Esophagus muscularis mucosa (tissue), 4 donors: ENCODE measurements around the gene BTBD19. TPM values are rescaled to one million over a fixed set of nuclear protein-coding genes. Genes with fewer than 3 reads are reported as not detected.
"Not testable (repeated sequence)": the region's sequence is repeated elsewhere in the genome, so short reads cannot be mapped to it uniquely, and the experiment has no call there.

ENCODE experiments used
- DNase-seq: peaks from one replicate; pipeline ENCODE4 v3.0.0-alpha.2; 2017; ENCODE audit errors: extremely low spot score
- H3K27ac ChIP-seq, 4 donors: fragments of 200-600 bp; sonication (generic); replicated peaks in 1 of 4; 1 replicate in 3 of 4; 2 replicates in 1 of 4; pipeline ENCODE4 v1.5.1; 2016 to 2019; ENCODE audit warnings: mild to moderate bottlenecking in 1 of 4
- H3K27me3 ChIP-seq, 4 donors: fragments of 200-600 bp; sonication (generic); one replicate each; pipeline versions ENCODE4 v1.5.1 to v1.6.0; 2016 to 2019
- H3K36me3 ChIP-seq, 4 donors: fragments of 200-600 bp; sonication (generic); one replicate each; pipeline ENCODE4 v1.5.1; 2016 to 2019
- H3K4me1 ChIP-seq, 4 donors: fragments of 200-600 bp; sonication (generic); one replicate each; pipeline ENCODE4 v1.5.1; 2016 to 2019
- H3K4me3 ChIP-seq, 4 donors: fragments of 200-600 bp; sonication (generic); 1 replicate in 2 of 4; 2 replicates in 2 of 4; pipeline ENCODE4 v1.5.1; 2016 to 2019; ENCODE audit warnings: mild to moderate bottlenecking in 4 of 4, moderate library complexity in 1 of 4
- H3K9me3 ChIP-seq, 4 donors: fragments of 200-600 bp; sonication (generic); 1 replicate in 3 of 4; 2 replicates in 1 of 4; pipeline ENCODE4 v1.5.1; 2016 to 2019
- EP300 ChIP-seq: sonication (generic); formaldehyde crosslinking; IDR thresholded peaks from one replicate; pipeline ENCODE4 v1.6.1; 2017; ENCODE audit warnings: antibody characterized with exemption
- POLR2A ChIP-seq: fragments of 450-650 bp; IDR thresholded peaks from one replicate; pipeline ENCODE4 v1.6.1; 2017; ENCODE audit warnings: antibody characterized with exemption, moderate library complexity, mild to moderate bottlenecking, low read depth
- POLR2AphosphoS5 ChIP-seq, 2 donors: sonication (generic); formaldehyde crosslinking; IDR thresholded peaks; one replicate each; pipeline ENCODE4 v1.6.1; 2017; ENCODE audit warnings: antibody characterized with exemption in 2 of 2
- WGBS: methylation state at CpG from one replicate; pipeline ENCODE4 v1.1.5; 2018; 5-methylcytosine and 5-hydroxymethylcytosine counted together
- intact Hi-C: fragments of 100-400 bp; cut with DNase I; formaldehyde crosslinking; loops from one replicate; pipeline ENCODE4 v1.15.1; 2023
- total RNA-seq, 4 donors: library from RNA; depleted of rRNA; stranded (reverse); fragments of >200 nt; gene quantifications; one replicate each; pipeline versions ENCODE4 v1.1.0 to v1.2.1, GENCODE V29; 2016
- TF ChIP-seq, protein P1 (sequence below), 3 experiments: fragments of 200-600 bp in 2 of 3; fragments of 450-650 bp in 1 of 3; sonication (generic) in 2 of 3; IDR thresholded peaks; one replicate each; pipeline ENCODE4 v1.5.1; 2017 to 2019; ENCODE audit warnings: antibody characterized with exemption in 3 of 3, mild to moderate bottlenecking in 2 of 3, moderate library complexity in 1 of 3

BTBD19 gene
- total RNA-seq, 4 donors from 2014 or later: 2.7 to 6.6 (median 3.4) TPM

DNA sequence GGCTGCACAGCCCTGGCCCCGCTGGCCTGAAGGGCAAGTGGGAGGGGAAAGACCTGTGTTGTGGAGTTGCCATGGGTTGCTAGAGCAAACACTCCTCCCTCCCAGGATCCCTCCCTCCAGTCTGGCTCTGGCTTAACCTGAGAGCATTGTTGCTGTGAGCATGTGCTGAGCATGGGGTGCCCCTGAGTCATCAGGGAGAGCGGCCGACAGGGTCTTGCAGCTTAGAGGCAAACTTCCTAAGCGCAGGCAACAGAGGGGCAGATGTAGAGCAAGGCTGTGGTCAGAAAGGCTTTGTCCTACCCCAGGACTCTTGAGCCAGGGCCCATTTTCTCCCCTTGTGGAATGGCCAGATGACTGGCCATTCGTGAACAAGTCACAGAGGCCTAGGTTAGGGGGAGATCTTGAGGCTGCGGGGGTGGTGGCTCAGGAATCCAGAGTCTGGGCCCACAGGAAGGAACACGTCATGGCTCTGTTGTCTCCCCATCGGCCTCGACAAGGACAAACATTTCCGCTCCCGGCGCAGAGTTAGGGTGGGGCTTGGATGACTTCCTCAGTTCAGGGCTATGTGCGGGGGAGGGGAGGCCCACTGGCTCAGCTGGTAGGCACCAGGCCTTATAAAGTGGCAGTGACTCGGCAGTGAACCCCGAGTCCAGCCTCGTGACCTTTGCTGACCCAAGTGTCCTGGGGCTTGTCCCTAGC lies 810 bp upstream of the BTBD19 start:
- peaks cover 81 to 100% (median 93%) of the 10 kb centered on the region in 4 donors for H3K4me1 ChIP-seq
- H3K27ac ChIP-seq: peak overlapping the region; percentile 96 to 97 (median 96)
- H3K4me3 ChIP-seq: peak overlapping the region in 3 of 4 donors; percentile 30 to 49 (median 37)
- peaks cover 9 to 42% (median 38%) of the 10 kb centered on the region in 4 donors for H3K36me3 ChIP-seq
- WGBS: 6% methylated on average over 15 of the region's 16 CpGs
- peak; percentile 89 to 95 for TF ChIP-seq POLR2AphosphoS5 (IDR thresholded peaks at IDR 0.05)
- TF ChIP-seq, protein P1, sequence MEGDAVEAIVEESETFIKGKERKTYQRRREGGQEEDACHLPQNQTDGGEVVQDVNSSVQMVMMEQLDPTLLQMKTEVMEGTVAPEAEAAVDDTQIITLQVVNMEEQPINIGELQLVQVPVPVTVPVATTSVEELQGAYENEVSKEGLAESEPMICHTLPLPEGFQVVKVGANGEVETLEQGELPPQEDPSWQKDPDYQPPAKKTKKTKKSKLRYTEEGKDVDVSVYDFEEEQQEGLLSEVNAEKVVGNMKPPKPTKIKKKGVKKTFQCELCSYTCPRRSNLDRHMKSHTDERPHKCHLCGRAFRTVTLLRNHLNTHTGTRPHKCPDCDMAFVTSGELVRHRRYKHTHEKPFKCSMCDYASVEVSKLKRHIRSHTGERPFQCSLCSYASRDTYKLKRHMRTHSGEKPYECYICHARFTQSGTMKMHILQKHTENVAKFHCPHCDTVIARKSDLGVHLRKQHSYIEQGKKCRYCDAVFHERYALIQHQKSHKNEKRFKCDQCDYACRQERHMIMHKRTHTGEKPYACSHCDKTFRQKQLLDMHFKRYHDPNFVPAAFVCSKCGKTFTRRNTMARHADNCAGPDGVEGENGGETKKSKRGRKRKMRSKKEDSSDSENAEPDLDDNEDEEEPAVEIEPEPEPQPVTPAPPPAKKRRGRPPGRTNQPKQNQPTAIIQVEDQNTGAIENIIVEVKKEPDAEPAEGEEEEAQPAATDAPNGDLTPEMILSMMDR (IDR thresholded peaks at IDR 0.05): peak in 1 of 3 experiments; percentile 13
- no peak for TF ChIP-seq EP300
- H3K9me3 ChIP-seq: no peaks in the 10 kb centered on the region
- H3K27me3 ChIP-seq: no peaks in the 10 kb centered on the region
- DNase-seq: peak; percentile 99
- intact Hi-C loops: no loop called here

DNA sequence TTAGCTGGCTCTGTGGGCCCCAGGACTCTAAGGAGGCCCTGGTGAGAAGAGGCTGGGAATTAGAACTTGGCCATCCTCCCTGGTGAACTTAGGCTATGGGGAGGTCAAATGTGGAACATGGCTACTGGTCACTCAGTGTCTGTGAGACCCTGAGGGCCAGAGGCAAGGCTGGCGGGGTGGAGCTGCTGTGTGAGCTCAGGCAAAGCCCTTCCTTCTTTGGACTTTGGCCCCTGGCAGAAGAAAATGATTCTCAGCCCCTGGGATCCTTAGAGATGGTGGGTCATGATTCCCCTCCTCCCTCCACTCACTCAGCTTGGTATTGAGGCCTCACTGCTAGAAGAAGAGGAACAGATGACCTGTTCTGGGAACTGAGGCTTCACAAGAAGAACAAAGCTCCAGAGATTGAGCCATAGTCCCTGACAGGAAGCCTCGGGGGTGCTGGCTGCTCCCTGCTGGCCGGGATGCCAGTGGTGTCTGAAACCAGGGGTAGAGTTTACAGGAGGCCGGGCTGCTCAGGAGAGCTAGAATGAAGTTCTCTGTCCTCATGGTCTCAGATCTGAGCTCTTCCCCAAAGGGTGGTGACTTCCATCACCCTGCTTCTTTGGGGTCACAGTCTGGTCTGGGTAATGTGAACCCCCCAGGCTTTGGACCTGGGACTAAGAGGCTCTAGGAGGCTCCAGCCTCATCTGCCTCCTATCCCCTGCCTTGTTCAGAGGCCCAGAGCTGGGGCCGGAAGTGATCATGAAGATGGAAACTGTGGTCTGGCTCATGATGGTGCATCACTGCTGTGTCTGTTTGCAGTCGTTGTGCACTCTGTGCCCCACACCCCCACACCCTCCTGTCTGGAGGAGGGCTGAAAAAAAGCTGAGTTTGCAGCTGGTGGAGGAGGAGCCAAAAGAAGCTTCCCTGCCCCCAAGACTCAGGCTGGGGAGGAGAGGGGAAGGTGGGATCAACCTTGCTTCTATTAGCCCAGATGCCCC lies 905 bp downstream of the BTBD19 start:
- DNase-seq: no peak

DNA sequence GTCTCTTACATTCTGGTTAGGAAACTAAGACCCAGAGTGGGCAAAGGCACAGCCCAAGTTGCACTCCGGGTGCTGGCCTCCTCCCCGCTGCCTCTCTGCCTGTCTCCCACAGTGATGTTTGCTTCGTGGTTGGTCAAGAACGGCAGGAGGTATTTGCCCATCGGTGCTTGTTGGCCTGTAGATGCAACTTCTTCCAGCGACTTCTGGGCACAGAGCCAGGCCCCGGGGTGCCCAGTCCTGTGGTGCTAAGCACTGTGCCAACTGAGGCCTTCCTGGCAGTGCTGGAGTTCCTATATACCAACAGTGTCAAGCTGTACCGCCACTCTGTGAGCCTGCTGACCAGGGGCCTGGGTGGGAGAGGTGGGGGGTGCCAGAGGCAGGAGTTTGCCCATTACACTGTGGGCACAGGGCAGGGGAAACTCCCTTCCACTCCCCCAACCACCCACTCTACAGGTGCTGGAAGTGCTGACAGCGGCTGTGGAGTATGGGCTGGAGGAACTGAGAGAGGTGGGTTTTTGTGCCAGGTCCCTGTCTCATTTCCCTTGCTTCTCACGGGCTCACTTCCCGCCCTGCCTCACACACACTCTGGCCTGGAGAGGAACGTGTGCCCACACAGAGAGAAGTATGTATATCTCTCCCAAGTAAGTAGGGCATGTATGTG lies 1.9 kb downstream of the BTBD19 start:
- intact Hi-C loops: no loop called here
- Histone ChIP-seq H3K9me3 (no peaks in the 10 kb centered on the region), H3K36me3 (peaks cover 9 to 29% (median 12%) of the 10 kb centered on the region in 4 donors), H3K4me1 (peaks cover 76 to 95% (median 91%) of the 10 kb centered on the region in 4 donors), H3K27ac (peak overlapping the region; percentile 96 to 97 (median 96)), H3K4me3 (peak overlapping the region in 2 of 4 donors; percentile 30 to 49), H3K27me3 (no peaks in the 10 kb centered on the region)
- 31% methylated on average over 11 of the region's 12 CpGs for WGBS
- no peak for DNase-seq
- no peak for TF ChIP-seq EP300
- TF ChIP-seq POLR2AphosphoS5 (IDR thresholded peaks at IDR 0.05): no peak

More for the DNA sequence above, 905 bp downstream of the BTBD19 start:
- no peaks in the 10 kb centered on the region for H3K9me3 ChIP-seq
- peak overlapping the region; percentile 30 to 49 (median 39) for H3K4me3 ChIP-seq
- peak overlapping the region; percentile 96 to 97 (median 96) for H3K27ac ChIP-seq
- H3K36me3 ChIP-seq: peaks cover 9 to 32% (median 21%) of the 10 kb centered on the region in 4 donors
- 52% methylated on average over 6 of the region's 6 CpGs for WGBS
- H3K27me3 ChIP-seq: no peaks in the 10 kb centered on the region
- peaks cover 78 to 100% (median 93%) of the 10 kb centered on the region in 4 donors for H3K4me1 ChIP-seq
- TF ChIP-seq EP300: no peak
- TF ChIP-seq, protein P1 (IDR thresholded peaks at IDR 0.05): no peak
- TF ChIP-seq POLR2A: no peak
- TF ChIP-seq POLR2AphosphoS5 (IDR thresholded peaks at IDR 0.05): peak; percentile 5 to 59
- intact Hi-C loops: no loop called here

DNA sequence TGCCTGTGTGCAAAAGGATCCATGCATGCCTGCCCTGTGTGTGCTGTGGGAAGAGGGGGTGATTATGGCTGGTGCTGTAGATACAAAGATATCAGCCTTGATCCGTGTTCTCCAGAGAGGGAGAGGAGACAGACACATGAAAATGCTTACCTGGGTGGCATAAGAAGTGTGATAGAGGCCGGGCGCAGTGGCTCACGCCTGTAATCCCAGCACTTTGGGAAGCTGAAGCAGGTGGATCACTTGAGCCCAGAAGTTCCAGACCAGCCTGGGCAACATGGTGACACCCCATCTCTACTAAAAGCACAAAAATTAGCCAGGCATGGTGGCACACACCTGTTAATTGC lies 2.4 kb downstream of the BTBD19 start:
- H3K27me3 ChIP-seq, intact Hi-C loops, H3K4me3 ChIP-seq, DNase-seq, H3K9me3 ChIP-seq: not testable (repeated sequence)
- WGBS: 90% methylated on average over 4 of the region's 4 CpGs
- H3K27ac ChIP-seq: peak overlapping the region; percentile 96 to 97 (median 96)
- H3K4me1 ChIP-seq: peaks cover 71 to 90% (median 86%) of the 10 kb centered on the region in 4 donors
- peaks cover 5 to 25% (median 7%) of the 10 kb centered on the region in 4 donors for H3K36me3 ChIP-seq

DNA sequence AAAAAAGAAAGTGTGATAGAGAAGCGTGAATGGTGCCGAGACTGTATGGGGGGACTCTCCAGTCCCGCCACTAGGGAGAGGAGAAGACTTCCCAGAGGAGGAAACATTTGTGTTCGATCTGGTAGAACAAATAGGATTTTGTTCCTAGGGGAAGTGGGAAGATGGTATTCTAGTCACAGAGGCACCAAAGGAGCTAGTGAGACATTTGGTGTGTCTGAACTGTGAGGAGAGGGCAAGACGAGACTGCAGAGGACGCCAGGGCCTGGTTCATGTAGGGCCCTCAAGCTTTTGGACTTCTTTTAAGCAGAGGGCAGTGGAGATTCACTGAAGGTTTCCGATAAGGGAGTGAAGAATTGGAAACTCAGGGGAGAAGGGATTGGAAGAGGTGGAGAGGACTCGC lies 2.9 kb downstream of the BTBD19 start:
- no peak for TF ChIP-seq POLR2AphosphoS5 (IDR thresholded peaks at IDR 0.05)
- TF ChIP-seq, protein P1 (IDR thresholded peaks at IDR 0.05): no peak
- TF ChIP-seq EP300: no peak
- WGBS: 73% methylated on average over 8 of the region's 8 CpGs
- Histone ChIP-seq H3K27me3 (no peaks in the 10 kb centered on the region), H3K27ac (peak overlapping the region; percentile 55 to 97 (median 96)), H3K36me3 (peaks cover under 1 to 20% (median 2%) of the 10 kb centered on the region in 4 donors), H3K4me3 (no peak overlapping the region), H3K9me3 (no peaks in the 10 kb centered on the region), H3K4me1 (peaks cover 66 to 85% (median 81%) of the 10 kb centered on the region in 4 donors)
- DNase-seq: no peak
- intact Hi-C loops: no loop called here
